NCI-H146 treated with DMSO at 0.1 percent for 48 hours (cell line): ENCODE data around the gene TAF10.

Experiments
- DNase-seq: peaks from one replicate; lab custom pipeline; 2025; ENCODE audit not compliant: unreplicated experiment; lab: John Stamatoyannopoulos, UW

Gene TAF10

GRCh38 chr11:6609502-6610015, 2.5 kb downstream of the TAF10 start:
- no peak for DNase-seq

GRCh38 chr11:6608726-6609501, 3.1 kb downstream of the TAF10 start:
- no peak for DNase-seq

GRCh38 chr11:6608011-6608410, 4.0 kb downstream of the TAF10 start:
- no peak for DNase-seq

GRCh38 chr11:6607190-6607795, 4.7 kb downstream of the TAF10 start:
- DNase-seq: no peak

GRCh38 chr11:6606471-6607189, 5.4 kb downstream of the TAF10 start:
- DNase-seq: no peak

GRCh38 chr11:6604790-6605189, 7.2 kb downstream of the TAF10 start:
- DNase-seq: no peak

GRCh38 chr11:6604081-6604626, 7.9 kb downstream of the TAF10 start:
- DNase-seq: no peak

GRCh38 chr11:6603287-6604080, 8.5 kb downstream of the TAF10 start, which contains the start of the genes ILK and RRP8:
Gene ILK, plus strand, starts transcription at chr11:6603774. Its CDS starts 498 bp downstream, at chr11:6604272.
Gene RRP8, minus strand, starts transcription at chr11:6603616. Its CDS starts 114 bp downstream, at chr11:6603502.
- peak; percentile 77 for DNase-seq

- no peak for DNase-seq
Measured at GRCh38 chr11:6602096-6602940, 9.7 kb downstream of the TAF10 start.

- no peak for DNase-seq
Measured at GRCh38 chr11:6601041-6601461, 11.0 kb downstream of the TAF10 start.

GRCh38 chr11:6599881-6600390, 12.1 kb downstream of the TAF10 start:
- no peak for DNase-seq

GRCh38 chr11:6599449-6599848, 12.6 kb downstream of the TAF10 start:
- DNase-seq: no peak

- DNase-seq: no peak
Measured at GRCh38 chr11:6598555-6598954, 13.5 kb downstream of the TAF10 start.

- DNase-seq: no peak
Measured at GRCh38 chr11:6596239-6596877, 15.7 kb downstream of the TAF10 start.

- DNase-seq: no peak
Measured at GRCh38 chr11:6594142-6594768, 17.8 kb downstream of the TAF10 start.

- DNase-seq: no peak
Measured at GRCh38 chr11:6588018-6588417, 24.0 kb downstream of the TAF10 start.

GRCh38 chr11:6587360-6587953, 24.6 kb downstream of the TAF10 start:
- no peak for DNase-seq
